A549 (cell line): Measurements from ENCODE around the gene FOLR1.

Experiments used
- CHD2 ChIP-seq: fragments of 150-350 bp; IDR thresholded peaks from 2 replicates; pipeline ENCODE4 v1.6.1; 2014; ENCODE audit warnings: low read length; ENCODE audit not compliant: partially characterized antibody
- EP300 ChIP-seq, 2 experiments: fragments of >200 bp; sonication (Bioruptor Twin); formaldehyde crosslinking; IDR thresholded peaks; 2 replicates in 1 of 2; 3 replicates in 1 of 2; pipeline ENCODE4 v1.6.1; 2016 to 2017
- NFE2L2 ChIP-seq: fragments of 150-350 bp; conservative IDR thresholded peaks from 2 replicates; pipeline ENCODE4 v1.6.1; 2014; ENCODE audit warnings: low read length
- RAD21 ChIP-seq, 2 experiments: fragments of >200 bp in 1 of 2; sonication (Bioruptor Twin) in 1 of 2; formaldehyde crosslinking in 1 of 2; IDR thresholded peaks in 1 of 2; conservative IDR thresholded peaks in 1 of 2; 2 replicates in 1 of 2; 3 replicates in 1 of 2; pipeline ENCODE4 v1.6.1; 2012 to 2018; ENCODE audit warnings: inconsistent platforms in 1 of 2
- RCOR1 ChIP-seq: fragments of 150-350 bp; IDR thresholded peaks from 2 replicates; pipeline ENCODE4 v1.6.1; 2014; ENCODE audit warnings: antibody characterized with exemption, low read length, low read depth
- SMC3 ChIP-seq: fragments of >200 bp; sonication (Bioruptor Twin); formaldehyde crosslinking; IDR thresholded peaks from 3 replicates; pipeline ENCODE4 v1.6.1; 2018; ENCODE audit warnings: inconsistent platforms
- TF ChIP-seq, protein P1 (sequence below): fragments of >200 bp; sonication (Bioruptor Twin); formaldehyde crosslinking; IDR thresholded peaks from 3 replicates; pipeline ENCODE4 v1.5.1; 2016

DNA sequence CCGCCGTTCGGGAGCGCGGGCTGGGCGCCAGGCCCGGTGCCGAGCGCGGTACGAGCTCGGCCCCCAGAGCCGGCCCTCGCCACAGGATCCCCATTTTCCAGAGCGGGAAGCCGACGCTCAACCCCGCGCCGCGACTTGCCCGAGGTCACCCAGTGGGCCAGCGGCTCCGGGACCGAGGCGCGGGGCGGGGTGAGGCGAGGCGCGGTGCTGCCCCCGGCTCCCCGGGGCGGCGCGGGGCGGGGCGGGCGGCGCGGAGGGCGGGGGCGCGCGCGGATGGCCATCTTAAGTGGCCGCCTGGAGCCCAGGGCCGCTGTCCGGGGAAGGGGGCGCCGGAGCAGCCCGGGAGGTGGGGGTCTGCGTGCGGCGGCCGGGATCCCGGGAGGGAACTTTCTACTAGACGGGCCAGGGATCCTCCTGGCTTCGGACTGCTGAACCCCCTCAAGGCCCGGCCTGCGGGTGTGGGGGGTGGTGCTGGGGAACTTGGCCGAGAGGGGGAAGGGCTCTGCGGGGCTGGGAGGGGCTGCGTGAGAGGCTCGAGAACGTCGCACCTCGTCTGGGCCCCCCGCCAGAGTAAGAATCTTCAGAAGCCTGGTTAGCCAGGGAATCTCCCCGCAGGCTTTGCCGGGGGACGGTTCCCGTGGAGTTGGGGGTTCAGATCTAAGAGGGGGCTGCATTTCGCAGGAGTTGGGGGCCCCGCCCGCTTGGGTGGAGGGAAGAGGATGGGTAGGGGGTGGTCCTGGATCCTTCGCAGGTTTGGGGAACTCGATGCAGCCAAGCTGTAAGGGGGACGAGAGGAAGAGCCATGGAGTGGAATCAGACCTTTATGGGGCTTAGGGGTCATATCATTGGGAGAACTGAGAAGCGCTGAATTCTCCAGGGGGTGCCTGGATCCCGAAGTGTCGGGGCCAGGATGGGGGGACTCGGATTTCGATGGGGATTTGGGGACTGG is 31.9 kb downstream of the FOLR1 start:
- TF ChIP-seq SMC3: no peak
- no peak for TF ChIP-seq RCOR1
- TF ChIP-seq, protein P1, sequence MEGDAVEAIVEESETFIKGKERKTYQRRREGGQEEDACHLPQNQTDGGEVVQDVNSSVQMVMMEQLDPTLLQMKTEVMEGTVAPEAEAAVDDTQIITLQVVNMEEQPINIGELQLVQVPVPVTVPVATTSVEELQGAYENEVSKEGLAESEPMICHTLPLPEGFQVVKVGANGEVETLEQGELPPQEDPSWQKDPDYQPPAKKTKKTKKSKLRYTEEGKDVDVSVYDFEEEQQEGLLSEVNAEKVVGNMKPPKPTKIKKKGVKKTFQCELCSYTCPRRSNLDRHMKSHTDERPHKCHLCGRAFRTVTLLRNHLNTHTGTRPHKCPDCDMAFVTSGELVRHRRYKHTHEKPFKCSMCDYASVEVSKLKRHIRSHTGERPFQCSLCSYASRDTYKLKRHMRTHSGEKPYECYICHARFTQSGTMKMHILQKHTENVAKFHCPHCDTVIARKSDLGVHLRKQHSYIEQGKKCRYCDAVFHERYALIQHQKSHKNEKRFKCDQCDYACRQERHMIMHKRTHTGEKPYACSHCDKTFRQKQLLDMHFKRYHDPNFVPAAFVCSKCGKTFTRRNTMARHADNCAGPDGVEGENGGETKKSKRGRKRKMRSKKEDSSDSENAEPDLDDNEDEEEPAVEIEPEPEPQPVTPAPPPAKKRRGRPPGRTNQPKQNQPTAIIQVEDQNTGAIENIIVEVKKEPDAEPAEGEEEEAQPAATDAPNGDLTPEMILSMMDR: no peak; the same call in 2 of the 3 replicates
- no peak for TF ChIP-seq RAD21 (conservative IDR thresholded peaks at IDR 0.05 in 1 of 2, IDR thresholded peaks at IDR 0.05 in 1 of 2)
- no peak for TF ChIP-seq NFE2L2
- TF ChIP-seq CHD2: no peak
- no peak for TF ChIP-seq EP300 (IDR thresholded peaks at IDR 0.05)
